SH-SY5Y (cell line): ENCODE measurements around the gene TECPR2.

ENCODE experiments used
- GATA2 ChIP-seq: IDR thresholded peaks from 2 replicates; pipeline ENCODE4 v1.6.1; 2011; ENCODE audit warnings: mild to moderate bottlenecking, low read depth, low read length
- GATA3 ChIP-seq: IDR thresholded peaks from 2 replicates; pipeline ENCODE4 v1.6.1; 2011; ENCODE audit warnings: low read depth, mild to moderate bottlenecking, low read length, moderate library complexity

TECPR2 gene

GRCh38 chr14:102479107-102479506, 116.4 kb downstream of the TECPR2 start:
- TF ChIP-seq GATA2 (no peak), GATA3 (no peak)

DNA sequence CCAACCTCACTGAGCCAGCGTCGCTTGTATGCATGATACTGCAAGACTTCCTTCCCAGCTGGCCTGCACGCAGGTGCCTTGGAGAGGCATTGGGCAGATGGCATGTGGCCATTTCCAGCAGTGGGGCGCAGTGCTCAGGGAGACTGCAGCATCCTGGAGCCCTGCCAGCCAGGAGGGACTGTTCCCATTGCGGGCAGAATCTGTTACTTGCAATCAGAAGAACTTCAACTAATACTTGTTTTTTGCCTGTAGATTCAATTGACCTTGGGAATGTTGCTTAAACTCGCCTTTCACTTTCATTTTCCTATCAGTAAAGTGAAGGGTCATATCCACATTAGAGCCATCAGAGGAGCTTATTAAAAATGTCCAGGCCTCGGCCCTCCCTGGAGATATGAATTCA, 117.0 kb downstream of the TECPR2 start:
- no peak for TF ChIP-seq GATA3
- no peak for TF ChIP-seq GATA2

- TF ChIP-seq GATA2 (no peak), GATA3 (no peak)
Measured at GRCh38 chr14:102481371-102481770, 118.6 kb downstream of the TECPR2 start.

DNA sequence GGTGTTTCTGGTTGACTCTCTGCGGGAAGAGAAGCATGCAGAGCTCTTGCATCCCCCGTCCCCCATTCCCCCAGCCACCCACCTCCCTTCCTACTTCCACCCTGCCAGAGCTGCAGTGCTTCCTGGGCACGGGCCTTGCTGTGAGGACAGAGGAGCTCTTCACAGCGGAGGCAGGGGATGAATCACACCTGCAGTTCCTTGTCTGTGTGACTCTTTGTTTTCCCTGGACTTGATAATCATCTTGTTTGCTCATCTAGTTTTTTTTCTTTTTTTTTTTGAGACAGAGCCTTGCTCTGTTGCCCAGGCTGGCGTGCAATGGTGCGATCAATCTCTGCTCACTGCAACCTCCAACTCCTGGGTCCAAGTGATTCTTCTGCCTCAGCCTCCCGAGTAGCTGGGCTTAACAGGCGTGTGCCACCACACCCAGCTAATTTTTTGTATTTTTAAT, 119.1 kb downstream of the TECPR2 start:
- TF ChIP-seq GATA3 (no peak), GATA2 (no peak)

- TF ChIP-seq GATA3, result no peak
Measured at GRCh38 chr14:102484316-102484715, 121.6 kb downstream of the TECPR2 start.

- TF ChIP-seq GATA2 (no peak), GATA3 (no peak)
Measured at GRCh38 chr14:102485693-102486512, 123.2 kb downstream of the TECPR2 start.

- TF ChIP-seq GATA3 (no peak), GATA2 (no peak)
Measured at GRCh38 chr14:102486513-102487203, 123.9 kb downstream of the TECPR2 start.

GRCh38 chr14:102487204-102487577, 124.5 kb downstream of the TECPR2 start:
- TF ChIP-seq GATA2 (no peak), GATA3 (no peak)

- TF ChIP-seq GATA3 (no peak), GATA2 (no peak)
Measured at GRCh38 chr14:102490456-102490855, 127.7 kb downstream of the TECPR2 start.

GRCh38 chr14:102491366-102491765, 128.6 kb downstream of the TECPR2 start:
- TF ChIP-seq GATA2 (no peak), GATA3 (no peak)

- TF ChIP-seq GATA2 (no peak), GATA3 (no peak)
Measured at GRCh38 chr14:102491786-102492530, 129.2 kb downstream of the TECPR2 start.

DNA sequence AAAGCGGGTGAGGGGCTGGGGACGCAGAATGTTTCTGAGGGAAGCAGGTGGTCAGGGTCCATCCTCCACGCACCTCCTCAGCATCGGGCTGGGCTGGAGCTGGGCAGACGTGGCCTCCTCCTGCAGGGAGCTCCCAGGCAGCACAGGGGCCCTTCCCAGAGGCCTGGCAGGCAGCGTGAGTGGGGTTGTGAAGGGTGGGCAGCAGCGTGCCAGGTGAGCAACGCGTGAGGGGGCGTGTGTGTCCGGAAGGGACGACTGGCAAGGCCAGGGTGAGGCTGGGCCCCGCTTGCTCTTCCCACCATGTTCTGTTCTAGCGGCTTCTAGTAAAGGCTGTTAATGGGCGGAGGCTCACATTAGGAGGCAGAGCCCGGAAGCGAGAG, 129.8 kb downstream of the TECPR2 start:
- TF ChIP-seq GATA2, result no peak
- no peak for TF ChIP-seq GATA3

DNA sequence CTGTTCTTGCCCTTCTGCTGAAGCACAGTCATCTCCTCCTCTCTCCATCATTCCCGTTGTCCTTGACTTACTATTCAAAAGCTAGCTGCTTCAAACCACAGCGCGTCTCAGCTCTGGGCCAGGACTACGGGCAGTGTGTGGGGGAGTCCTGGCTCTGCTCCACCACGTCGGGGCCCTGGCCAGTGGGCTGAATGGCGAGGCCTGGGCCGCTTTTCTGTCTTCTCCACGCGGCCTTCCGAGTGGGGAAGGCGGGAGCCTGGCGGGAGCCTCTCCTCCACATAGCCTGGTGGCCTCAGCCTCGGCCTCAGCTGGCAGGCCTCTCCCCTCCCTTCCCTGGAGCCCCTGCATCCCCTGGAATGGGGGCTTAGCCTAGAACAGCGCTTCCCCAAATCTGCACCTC, 130.4 kb downstream of the TECPR2 start:
- TF ChIP-seq GATA3 (no peak), GATA2 (no peak)

- TF ChIP-seq GATA2 (no peak), GATA3 (no peak)
Measured at GRCh38 chr14:102493585-102493984, 130.8 kb downstream of the TECPR2 start.

DNA sequence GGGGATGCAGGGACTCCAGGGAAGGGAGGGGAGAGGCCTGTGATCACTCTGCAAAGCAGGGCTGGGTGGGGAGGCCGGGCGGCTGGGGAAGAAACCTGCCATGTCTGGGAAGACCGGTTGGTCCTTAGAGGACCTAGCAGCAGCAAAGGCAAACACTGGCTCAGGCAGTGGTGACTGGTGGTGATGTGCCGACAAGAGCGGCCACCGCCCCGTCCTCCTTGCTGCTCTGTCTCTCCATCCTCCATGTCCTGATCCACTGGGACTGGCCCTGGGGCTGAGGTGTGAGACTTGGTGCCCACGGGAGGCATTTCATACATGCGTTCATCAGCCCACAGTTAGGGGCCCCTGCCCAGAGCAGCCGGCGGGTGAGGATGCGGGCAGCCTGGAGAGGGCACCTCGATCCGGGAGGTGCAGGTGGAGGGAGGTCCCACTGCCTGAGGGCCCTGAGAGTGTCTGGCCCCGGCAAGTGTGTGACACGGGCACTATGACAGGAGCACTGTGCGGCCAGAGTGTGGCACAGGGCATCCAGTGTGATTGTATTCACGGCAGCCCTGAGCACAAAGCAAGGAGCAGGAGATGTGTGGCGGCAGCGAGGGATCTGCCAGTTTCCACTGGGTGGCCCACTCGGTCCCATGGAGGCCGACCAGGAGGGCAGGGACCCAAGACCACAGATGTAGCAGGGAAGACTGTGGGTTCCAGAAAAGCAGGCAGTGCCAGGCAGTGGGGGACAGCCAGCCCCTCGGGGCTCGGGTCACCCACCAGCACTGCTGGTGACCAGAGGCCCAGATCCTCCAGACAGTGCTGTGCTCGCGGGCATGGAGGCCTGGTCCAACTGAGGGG, 133.0 kb downstream of the TECPR2 start:
- no peak for TF ChIP-seq GATA3
- TF ChIP-seq GATA2, result no peak
